Right renal cortex interstitium (tissue), 3 donors: ENCODE data around the gene ABCB10. TPM values are rescaled to one million over a fixed set of nuclear protein-coding genes. Genes with fewer than 3 reads are reported as not detected.
"Not testable (repeated sequence)": the region's sequence is repeated elsewhere in the genome, so short reads cannot be mapped to it uniquely, and the experiment has no call there.

ENCODE experiments used
- DNase-seq, 3 donors: peaks; one replicate each; pipeline ENCODE4 v3.0.0-alpha.2; 2013; ENCODE audit warnings: low read depth in 3 of 3, low spot score in 2 of 3
- polyA plus RNA-seq, 3 donors: library from polyadenylated mRNA; unstranded; fragments of 120-200 nt; gene quantifications; one replicate each; pipeline ENCODE4 v1.2.1, GENCODE V29; 2013; ENCODE audit not compliant: insufficient read length in 3 of 3

ABCB10 gene
- polyA plus RNA-seq, 3 donors, result 18.6 to 19.8 (median 19.5) TPM

DNA sequence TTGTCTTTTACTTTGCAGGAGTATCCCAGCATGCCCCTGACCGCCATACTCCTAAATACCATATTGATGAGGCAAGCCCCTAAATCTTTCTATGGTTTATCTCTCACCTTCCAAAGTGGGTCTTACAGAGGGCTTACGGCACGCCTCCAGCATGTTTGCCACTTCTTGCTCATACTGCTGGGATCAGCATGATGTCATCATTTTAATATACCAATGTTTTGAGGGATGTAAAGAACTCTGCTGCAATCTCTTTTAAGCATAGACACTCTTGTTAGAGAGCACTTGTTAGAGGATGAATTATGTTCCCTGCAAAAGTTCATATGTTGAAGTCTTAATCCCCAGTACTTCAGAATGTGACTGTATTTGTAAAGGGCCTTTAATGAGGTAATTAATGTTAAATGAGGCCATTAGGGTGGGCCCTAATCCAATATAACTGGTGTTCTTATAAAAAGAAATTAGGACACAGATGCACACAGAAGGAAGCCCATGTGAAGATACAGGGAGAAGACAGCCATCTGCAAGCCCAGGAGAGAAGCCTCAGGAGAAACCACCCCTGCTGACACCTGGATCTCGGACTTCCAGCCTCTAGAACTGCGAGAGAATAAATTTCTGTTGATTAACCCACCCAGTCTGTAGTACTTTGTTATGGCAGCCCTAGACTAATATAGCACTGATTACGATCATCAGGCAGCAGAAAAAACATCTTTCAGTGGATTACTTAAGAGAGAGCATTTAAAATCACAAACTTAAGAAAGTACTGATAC, 16.4 kb upstream of the ABCB10 start:
- DNase-seq, result no peak

DNA sequence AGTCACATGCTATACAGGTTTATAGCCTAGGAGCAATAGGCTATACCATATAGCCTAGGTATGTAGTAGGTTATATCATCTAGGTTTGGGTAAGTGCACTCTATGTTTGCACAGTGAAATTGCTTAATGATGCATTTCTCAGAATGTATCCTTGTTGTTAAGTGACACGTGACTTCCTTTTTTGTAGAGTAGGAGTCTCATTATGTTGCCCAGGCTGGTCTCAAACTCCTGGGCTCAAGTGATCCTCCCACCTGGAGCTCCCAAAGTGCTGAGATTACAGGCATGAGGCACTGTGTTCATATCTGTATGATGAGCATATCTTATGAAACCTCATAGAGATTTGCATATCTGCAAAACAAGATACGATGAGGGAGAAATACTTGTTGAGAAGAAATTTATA, 13.8 kb upstream of the ABCB10 start:
- DNase-seq, result no peak

GRCh38 chr1:229570891-229571516, 12.5 kb upstream of the ABCB10 start:
- no peak for DNase-seq

DNA sequence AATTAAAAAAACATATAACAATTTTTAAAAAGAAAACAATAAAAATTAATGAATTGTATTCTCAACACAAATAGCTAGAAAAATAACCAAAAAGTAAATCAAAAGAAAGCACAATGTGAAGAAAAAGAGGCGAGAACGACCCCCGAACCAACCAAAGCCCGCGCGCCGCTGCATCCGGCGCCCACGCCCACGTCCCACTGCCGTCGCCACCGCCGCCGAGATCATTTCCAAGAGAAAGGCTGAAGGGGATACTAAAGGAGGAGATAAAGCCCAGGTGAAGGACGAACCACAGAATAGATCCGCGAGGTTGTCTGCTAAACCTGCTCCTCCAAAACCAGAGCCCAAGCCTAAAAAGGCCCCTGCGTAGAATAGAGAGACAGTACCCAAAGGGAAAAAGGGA, 11.8 kb upstream of the ABCB10 start:
- DNase-seq, result no peak

DNA sequence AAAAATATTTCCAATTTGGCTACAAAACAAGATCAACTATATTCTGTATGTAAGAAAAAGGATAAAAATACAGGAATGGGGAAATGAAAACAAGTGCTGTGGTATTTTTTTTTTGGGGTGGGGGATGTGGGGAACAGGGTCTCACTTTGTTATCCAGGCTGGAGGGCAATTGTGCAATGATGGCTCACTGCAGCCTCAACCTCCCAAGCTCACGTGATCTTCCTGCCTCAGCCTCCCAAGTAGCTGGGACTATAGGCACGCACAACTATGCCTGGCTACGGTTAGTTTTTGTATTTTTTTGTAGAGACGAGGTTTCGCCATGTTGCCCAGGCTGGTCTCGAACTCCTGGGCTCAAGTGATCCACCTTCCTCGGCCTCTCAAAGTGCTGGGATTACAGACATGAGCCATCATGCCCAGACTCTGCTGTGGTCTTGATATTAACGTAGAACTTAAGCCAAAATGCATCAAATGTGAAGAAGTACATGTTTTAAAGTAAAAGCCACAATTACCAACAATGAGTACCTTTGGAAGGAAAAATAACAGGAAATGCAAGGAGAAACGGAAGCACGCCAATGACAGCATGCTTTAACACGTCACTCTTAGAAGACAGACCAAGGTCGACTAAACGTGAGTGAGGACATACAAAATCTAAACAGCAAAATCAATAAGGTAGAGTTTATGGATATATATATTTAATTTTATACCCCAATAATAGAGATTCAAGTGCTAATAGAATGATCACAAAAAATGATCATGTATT, 8.8 kb upstream of the ABCB10 start:
- DNase-seq, result no peak

DNA sequence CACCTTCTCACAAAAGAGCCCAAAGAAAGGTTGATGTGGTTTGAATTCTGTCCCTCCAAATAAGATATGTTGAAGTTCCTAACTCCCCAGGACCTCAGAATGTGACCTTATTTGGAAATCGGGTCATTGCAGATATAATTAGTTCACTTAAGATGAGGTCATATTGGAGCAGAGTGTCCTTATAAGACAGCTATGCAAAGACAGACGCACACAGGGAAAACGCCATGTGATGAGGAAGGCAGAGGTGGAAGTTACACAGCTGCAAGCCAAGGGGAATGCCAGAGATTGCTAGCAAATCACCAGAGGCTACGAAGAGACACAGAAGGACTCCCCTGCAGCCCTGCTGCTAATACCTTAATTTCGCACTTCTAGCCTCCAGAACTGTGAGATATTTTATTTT, 5.2 kb upstream of the ABCB10 start:
- DNase-seq, result no peak

- no peak for DNase-seq
Measured at GRCh38 chr1:229563241-229563640, 4.7 kb upstream of the ABCB10 start.

DNA sequence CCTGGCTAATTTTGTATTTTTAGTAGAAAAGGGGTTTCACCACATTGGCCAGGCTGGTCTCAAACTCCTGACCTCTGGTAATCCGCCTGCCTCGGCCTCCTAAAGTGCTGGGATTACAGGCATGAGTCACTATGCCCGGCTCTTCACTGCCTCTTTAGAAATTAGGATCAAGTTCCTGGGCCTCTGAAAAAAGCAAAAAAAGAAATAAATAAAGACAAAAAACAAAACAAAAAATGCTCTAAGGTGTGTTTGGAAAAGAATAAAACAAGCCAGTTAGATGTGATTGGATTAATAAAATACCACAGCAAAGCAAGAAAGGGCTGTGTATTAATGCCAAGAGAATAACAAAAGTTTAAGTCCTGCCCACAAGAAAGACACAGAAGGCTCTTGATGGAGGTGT, 4.2 kb upstream of the ABCB10 start:
- no peak for DNase-seq

GRCh38 chr1:229561141-229561540, 2.6 kb upstream of the ABCB10 start:
- DNase-seq, result no peak

- DNase-seq, result not testable (repeated sequence)
Measured at GRCh38 chr1:229560124-229560523, 1.6 kb upstream of the ABCB10 start.

DNA sequence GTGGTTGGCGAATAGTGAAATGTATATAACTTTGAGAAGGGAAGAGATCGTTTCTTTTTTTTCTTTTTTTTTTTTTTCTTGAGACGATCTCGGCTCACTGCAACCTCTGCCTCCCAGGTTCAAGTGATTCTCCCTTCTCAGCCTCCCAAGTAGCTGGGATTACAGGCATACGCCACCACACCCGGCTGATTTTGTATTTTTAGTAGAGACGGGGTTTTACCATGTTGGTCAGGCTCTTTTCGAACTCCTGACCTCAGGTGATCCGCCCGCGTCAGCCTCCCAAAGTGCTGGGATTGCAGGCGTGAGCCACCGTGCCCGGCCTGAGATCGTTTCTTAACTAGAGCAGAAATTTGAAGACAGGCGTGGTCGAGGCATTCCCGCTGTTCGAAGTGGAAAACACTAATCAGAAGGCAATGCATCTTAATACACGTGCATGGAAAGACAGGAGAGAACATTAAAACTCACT, 862 bp upstream of the ABCB10 start:
- not testable (repeated sequence) for DNase-seq

DNA sequence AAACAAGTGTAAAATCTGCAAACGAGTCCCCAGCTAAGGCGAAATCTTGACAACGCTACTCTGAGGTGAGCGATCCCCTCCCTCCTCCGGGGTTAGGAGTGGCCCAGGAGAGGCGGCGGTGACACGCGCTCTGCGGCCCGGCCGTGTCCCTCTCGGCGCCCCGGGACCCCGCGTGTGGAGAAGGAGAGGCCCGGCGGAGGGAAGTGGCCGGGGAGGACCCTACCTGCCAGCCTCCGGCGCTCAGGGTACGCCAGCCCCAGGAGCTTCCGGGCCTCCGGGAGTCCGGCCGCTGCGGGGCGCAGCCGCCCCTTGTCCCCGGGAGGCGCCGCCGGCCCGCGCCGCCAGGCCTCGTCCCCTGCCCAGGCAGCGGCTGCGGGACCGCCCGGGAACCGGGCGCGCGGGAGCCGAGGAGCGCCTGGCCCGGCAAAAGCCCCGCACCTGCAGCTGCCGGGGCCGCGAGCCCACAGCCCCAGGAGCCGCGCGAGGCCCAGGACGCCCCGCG, 543 bp downstream of the ABCB10 start:
- peak in 1 of 3 donors; percentile 21 for DNase-seq

DNA sequence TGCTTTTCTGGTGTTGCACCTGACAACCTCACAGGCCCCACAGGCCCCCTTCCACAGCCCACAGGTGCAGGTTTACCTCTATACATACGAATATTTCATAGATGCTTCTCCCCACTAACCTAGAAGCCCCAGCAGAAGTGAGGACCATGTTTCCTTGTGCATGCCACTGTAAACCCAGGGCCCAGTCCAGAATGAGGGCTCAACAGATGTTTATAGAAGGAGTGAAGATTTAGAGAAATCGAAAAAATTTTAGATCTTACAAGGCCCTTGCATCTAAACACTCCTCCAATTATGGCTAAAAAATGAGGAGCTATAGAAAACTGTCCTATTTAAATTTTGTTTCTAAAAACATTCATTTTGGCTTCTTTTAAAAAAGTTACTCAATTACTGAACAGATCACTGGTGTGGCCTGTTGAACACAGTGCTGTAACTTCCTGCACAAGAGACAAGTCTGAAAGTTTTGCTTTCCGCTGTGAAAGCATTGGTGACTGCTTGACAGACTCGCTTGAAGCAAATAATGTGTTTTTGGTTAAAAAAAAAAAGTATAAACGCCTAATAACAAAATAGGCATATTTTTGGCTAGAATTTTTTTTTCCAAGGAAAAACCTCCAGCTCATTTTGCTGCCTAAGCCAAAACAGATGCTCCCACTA, 1.2 kb downstream of the ABCB10 start:
- no peak for DNase-seq

DNA sequence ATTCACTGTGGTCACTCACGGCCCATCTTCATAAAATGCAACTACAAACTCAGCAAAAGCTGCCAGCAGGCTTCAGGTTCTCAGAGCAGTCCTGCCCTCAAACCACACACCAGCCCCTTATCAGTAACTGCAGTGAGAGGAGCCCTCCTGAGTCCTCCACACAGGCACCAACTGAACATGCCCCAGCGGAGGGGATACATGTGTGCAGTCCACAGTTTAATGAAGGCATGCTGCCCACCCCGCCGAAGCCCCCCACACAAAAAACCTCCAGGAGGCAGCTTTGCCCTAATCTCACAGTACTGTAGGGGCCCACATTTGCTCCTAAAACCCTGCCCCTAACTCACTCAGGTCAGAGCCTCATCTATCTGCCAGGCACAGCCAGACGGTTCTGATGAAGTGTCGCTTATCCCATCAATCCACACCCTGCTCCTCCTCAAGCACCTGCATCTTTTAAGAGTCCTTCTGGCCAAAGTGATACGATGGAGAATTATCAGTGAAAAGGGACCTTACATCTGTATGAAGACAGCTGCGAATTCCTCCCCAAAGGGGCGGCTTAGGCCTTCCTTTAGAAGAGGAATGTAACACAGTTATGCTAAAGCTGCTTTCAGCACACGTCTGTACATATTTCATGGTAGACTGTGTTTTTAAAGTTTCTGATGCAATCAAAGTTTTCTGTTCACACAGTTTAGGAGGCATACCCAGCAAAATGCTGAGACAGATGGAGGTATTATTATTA, 3.5 kb downstream of the ABCB10 start:
- DNase-seq, result no peak

DNA sequence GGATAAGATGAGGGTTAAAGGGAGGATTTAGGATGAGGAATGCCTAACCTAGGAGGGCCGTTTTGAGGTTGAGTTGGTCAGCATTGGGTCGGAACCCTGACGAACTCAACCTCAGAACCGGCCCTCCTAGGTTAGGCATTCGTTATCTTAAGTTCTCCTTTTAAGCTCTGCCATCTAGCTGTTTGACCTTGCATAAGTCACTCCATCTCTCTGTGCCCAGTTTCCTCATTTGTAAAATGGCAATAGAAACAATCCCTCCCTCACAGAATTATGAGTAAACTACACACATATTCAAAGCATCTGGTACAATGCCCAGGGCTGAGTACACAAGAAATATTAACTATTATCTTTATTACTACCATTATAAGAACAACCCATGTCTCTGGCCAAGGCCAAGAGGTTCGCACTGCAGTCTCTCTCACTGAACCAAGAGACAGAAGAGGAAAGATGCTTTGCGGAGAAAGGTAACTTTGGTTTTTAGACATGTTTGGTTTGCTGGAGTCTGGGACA, 4.8 kb downstream of the ABCB10 start:
- no peak for DNase-seq

DNA sequence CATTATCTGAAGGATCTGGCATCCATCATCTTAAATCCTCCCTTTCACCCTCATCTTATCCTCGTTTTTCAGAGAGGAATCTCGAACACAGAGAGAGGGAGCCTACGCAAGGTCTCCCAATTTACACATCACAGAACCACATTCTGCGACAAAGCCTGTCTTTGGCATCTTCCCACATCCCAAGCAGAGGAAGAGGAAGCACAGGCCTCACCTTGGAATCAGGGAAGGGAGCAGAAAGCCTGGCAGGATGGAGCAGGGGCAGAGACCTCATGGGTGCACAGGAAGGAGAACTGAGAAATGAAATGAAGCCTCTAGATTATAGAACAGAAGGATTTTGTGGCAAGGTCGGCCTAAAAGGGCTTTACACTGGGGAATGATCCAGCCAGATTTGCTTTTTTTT, 5.8 kb downstream of the ABCB10 start:
- no peak for DNase-seq

DNA sequence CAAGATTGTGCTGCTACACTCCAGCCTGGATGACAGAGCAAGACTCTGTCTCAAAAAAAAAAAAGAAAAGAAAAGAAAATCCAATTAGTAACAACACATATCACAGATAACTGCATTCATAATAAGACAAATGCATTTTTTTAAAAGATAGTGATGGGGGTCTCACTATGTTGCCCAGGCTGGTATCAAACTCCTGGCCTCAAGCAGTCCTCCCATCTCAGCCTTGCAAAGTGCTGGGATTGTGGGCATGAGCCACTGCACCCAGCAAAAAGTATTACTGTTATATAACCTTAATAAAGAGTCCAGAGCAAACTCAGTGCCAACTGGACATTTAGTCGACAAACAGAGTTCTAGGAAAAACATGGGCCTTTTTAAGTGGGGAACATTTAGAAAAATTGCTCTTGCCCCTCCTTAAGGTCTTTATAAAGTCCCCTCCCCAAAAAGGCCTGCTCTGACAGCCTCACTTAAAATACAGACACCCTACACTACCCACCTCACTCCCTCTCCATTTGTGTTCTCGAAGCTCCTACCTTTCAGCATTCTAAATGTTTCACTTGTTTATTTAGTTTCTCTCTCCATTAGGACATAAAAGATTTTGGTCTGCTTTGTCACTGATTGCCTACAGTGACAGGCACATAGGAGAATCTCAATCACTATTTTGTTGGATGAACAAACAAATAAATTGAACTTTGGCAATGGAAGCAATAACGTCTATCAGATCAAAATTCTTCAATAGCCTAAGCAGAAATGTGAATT, 7.5 kb downstream of the ABCB10 start:
- DNase-seq, result no peak

DNA sequence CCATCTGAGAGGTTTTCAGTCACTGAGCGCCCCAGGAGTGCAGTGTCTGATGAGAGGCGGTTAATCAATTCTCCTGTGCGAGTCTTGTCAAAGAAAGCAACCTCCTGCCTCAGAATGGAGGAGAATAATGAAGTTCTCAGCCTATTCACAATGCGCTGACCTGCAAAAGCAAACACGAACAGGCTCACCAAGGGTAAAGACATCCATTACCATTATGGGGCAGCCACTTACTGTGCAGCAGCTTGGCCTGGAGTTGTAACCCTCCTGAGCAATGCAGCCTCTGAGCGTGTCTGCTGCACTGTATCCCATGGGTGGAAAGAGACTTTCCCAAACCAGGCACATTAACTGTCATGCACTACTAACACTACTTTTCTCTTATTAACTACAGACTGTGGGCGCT, 11.0 kb downstream of the ABCB10 start:
- DNase-seq, result no peak

DNA sequence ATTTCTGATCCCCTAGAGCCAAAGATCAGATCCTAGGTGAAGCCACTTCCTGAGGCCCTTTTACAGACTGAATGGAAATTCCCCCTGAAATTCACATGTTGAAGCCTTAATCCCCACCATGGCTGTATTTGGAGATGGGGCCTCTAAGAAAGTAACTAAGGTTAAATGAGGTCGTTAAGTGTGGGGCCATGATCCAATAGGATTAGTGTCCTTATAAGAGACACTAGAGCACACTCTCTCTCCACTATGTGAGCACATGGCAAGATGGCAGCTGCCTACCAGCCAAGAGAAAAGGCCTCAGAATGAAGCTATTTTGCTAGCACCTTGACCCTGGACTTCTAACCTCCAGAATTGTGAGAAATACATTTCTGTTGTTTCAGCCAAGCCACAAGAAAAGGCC, 13.9 kb downstream of the ABCB10 start:
- DNase-seq, result no peak
